HL-60 (cell line): Measurements from ENCODE around the gene RAP1GAP2.

ENCODE experiments used
- POLR2AphosphoS5 ChIP-seq: IDR thresholded peaks from 2 replicates; pipeline ENCODE4 v1.6.1; 2012; ENCODE audit warnings: low read depth
- SPI1 ChIP-seq: IDR thresholded peaks from 2 replicates; pipeline ENCODE4 v1.6.1; 2012; ENCODE audit warnings: low read depth, mild to moderate bottlenecking, borderline replicate concordance
- TF ChIP-seq, protein P1 (sequence below): IDR thresholded peaks from one replicate; pipeline ENCODE4 v1.5.1; 2011; ENCODE audit warnings: low read length, control low read depth, inconsistent platforms; ENCODE audit not compliant: insufficient read depth
- TF ChIP-seq, protein P2 (sequence below): IDR thresholded peaks from 2 replicates; pipeline ENCODE4 v1.6.1; 2012; ENCODE audit warnings: low read depth; ENCODE audit not compliant: insufficient replicate concordance

DNA sequence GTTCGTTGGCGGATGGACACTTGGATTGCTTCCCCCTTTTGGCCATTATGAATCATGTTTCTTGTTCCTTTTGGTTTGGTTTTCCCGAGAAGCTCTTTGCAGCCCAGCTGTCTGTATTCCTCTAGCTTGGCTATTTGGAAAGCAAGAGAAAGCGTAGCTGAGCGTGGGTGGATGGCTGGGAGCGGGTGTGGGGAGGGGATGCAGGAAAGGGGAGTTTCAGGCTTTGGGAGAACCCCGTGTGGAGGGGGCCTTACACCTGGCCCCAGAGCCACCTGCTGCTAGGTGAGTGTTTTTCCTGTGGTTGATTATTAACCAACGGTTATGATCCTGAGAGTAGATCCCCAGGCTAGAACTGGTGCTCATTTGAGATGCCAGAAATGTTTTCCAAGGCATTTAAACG is 103.7 kb downstream of the RAP1GAP2 start:
- TF ChIP-seq, protein P1, sequence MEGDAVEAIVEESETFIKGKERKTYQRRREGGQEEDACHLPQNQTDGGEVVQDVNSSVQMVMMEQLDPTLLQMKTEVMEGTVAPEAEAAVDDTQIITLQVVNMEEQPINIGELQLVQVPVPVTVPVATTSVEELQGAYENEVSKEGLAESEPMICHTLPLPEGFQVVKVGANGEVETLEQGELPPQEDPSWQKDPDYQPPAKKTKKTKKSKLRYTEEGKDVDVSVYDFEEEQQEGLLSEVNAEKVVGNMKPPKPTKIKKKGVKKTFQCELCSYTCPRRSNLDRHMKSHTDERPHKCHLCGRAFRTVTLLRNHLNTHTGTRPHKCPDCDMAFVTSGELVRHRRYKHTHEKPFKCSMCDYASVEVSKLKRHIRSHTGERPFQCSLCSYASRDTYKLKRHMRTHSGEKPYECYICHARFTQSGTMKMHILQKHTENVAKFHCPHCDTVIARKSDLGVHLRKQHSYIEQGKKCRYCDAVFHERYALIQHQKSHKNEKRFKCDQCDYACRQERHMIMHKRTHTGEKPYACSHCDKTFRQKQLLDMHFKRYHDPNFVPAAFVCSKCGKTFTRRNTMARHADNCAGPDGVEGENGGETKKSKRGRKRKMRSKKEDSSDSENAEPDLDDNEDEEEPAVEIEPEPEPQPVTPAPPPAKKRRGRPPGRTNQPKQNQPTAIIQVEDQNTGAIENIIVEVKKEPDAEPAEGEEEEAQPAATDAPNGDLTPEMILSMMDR, result no peak
- TF ChIP-seq, protein P2, sequence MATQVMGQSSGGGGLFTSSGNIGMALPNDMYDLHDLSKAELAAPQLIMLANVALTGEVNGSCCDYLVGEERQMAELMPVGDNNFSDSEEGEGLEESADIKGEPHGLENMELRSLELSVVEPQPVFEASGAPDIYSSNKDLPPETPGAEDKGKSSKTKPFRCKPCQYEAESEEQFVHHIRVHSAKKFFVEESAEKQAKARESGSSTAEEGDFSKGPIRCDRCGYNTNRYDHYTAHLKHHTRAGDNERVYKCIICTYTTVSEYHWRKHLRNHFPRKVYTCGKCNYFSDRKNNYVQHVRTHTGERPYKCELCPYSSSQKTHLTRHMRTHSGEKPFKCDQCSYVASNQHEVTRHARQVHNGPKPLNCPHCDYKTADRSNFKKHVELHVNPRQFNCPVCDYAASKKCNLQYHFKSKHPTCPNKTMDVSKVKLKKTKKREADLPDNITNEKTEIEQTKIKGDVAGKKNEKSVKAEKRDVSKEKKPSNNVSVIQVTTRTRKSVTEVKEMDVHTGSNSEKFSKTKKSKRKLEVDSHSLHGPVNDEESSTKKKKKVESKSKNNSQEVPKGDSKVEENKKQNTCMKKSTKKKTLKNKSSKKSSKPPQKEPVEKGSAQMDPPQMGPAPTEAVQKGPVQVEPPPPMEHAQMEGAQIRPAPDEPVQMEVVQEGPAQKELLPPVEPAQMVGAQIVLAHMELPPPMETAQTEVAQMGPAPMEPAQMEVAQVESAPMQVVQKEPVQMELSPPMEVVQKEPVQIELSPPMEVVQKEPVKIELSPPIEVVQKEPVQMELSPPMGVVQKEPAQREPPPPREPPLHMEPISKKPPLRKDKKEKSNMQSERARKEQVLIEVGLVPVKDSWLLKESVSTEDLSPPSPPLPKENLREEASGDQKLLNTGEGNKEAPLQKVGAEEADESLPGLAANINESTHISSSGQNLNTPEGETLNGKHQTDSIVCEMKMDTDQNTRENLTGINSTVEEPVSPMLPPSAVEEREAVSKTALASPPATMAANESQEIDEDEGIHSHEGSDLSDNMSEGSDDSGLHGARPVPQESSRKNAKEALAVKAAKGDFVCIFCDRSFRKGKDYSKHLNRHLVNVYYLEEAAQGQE, result no peak
- TF ChIP-seq POLR2AphosphoS5 (no peak), SPI1 (no peak)
